ENCODE results near the gene GPD2. TPM values are rescaled to one million over a fixed set of nuclear protein-coding genes. Genes with fewer than 3 reads are reported as not detected.

Gene GPD2
- total RNA-seq, 2 donors from 2014 or later = 20.0 to 24.9 TPM

DNA sequence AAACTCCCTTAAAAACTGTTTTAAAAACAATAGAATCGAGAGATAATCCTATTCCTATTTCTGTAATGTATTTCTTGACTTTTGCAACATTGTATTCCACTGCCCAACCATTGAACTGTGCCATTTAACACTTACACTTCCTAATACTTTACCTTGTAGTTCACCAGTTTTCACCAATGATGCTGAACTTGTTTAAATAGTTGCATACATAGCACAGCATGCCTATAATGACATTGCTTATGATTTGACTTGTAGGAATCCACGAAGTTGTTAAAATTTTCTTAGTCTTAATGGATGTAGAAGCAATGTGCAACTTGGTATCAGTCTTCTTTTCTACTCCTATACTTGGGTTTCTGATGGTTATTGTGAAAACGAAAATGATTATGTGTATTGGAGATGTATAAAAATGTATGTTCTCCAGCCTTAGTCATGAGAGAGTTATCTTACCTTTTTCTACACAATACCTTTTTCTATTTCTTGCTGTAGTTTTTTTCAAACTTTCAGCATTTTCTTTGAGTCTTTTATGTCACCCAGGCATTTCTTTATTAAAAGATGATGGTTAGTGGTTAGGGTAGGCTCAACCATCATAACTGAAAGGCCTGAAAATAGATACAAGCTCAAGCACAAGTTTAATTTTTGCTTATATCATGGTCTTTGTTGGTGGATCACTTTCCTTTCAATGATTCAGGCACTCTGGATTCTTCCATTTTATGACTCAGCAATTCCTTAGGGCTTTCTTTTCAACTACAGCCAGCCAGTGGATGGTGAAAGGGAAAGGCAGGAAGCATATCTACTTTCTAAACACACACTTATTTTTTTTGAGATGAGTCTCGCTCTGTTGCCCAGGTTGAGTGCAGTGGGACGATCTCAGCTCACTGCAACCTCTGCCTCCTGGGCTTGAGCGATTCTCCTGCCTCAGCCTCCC is 9.4 kb downstream of the GPD2 start:
- ATAC-seq (replicated peaks in 1 of 2) (no peak), DNase-seq (no peak)
- Mint-ChIP-seq H3K4me1 (ENCODE audit: low read depth) (no peaks in the 10 kb centered on the region), H3K9me3 (no peaks in the 10 kb centered on the region), H3K27me3 (ENCODE audit: low read depth) (no peaks in the 10 kb centered on the region), H3K4me3 (no peak overlapping the region), H3K36me3 (ENCODE audit: insufficient read depth in 2 of 2) (peaks cover 0 to 7% of the 10 kb centered on the region in 2 donors), H3K27ac (no peak overlapping the region)

DNA sequence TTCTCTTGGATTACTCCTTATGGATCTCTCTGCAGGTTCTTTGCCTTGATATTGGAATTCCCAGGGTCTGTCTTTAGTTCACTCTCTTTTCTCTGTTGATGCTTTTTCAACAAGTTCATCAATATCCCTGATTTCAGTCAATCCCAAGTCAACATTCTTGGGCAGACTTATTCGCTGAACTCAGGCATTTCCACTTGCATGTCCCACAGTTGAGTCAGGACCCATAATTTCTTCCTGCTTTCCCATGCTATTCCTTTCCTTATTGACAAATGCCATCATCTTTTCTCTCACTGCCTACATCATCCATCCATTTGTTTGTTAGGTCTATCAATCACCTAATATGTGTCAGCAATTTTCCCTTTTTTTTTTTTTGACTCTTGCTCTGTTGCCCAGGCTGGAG is 11.6 kb downstream of the GPD2 start:
- no peak for ATAC-seq (replicated peaks in 1 of 2)
- H3K27ac Mint-ChIP-seq = no peak overlapping the region
- peaks cover 3% of the 10 kb centered on the region in 2 donors for H3K9me3 Mint-ChIP-seq
- peaks cover 0 to 9% of the 10 kb centered on the region in 2 donors for H3K36me3 Mint-ChIP-seq (ENCODE audit: insufficient read depth in 2 of 2)
- no peak overlapping the region for H3K4me3 Mint-ChIP-seq
- no peaks in the 10 kb centered on the region for H3K27me3 Mint-ChIP-seq (ENCODE audit: low read depth)
- DNase-seq = no peak
- no peaks in the 10 kb centered on the region for H3K4me1 Mint-ChIP-seq (ENCODE audit: low read depth)

DNA sequence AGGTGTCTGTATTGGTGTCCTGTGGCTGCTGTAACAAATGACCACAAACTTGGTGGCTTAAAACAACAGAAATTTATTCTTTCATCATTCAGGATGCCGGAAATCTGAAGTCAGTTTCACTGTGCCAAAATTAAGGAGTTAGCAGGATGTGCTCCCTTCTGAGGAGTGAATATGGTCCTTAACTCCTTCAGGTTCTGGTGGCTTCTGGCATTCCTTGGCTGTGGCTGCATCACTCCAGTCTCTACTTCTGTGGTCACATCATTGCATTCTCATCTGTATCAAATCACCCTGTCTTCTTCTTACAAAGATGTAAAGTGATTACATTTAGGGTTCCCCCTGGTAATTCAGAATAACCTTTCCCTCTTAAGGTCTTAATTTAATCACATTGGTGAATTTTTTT is 12.6 kb downstream of the GPD2 start:
- H3K27ac Mint-ChIP-seq = no peak overlapping the region
- no peaks in the 10 kb centered on the region for H3K27me3 Mint-ChIP-seq (ENCODE audit: low read depth)
- no peak overlapping the region for H3K4me3 Mint-ChIP-seq
- DNase-seq = no peak
- no peaks in the 10 kb centered on the region for H3K4me1 Mint-ChIP-seq (ENCODE audit: low read depth)
- H3K9me3 Mint-ChIP-seq = peaks cover 3% of the 10 kb centered on the region in 2 donors
- H3K36me3 Mint-ChIP-seq (ENCODE audit: insufficient read depth in 2 of 2) = peaks cover 0 to 10% of the 10 kb centered on the region in 2 donors
- ATAC-seq (replicated peaks in 1 of 2) = no peak

DNA sequence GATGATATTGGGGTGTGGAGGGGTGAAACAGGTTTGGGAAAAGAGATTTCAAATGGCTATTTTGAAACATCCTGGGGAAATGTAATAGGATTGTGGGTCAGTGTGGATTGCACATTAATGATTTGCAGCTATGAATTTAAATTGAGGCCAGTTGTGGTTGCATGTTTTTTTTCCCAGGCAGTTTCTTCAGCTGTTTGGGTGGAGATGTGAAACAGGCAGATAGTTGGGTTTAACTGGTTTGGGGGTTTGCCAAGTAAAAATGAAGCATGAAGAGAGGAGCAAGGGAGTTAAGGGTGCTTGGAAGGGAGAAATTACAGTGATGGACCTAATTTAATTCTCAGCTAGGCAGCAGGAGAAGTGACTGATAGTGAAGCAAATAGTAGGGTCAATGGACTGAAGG is 16.8 kb downstream of the GPD2 start:
- no peak for DNase-seq
- Mint-ChIP-seq H3K27me3 (ENCODE audit: low read depth) (no peaks in the 10 kb centered on the region), H3K4me3 (no peak overlapping the region), H3K4me1 (ENCODE audit: low read depth) (peaks cover 27% of the 10 kb centered on the region), H3K9me3 (peaks cover 3% of the 10 kb centered on the region in 2 donors), H3K27ac (no peak overlapping the region), H3K36me3 (ENCODE audit: insufficient read depth in 2 of 2) (peaks cover 0 to 10% of the 10 kb centered on the region in 2 donors)
- no peak for ATAC-seq (replicated peaks in 1 of 2)

DNA sequence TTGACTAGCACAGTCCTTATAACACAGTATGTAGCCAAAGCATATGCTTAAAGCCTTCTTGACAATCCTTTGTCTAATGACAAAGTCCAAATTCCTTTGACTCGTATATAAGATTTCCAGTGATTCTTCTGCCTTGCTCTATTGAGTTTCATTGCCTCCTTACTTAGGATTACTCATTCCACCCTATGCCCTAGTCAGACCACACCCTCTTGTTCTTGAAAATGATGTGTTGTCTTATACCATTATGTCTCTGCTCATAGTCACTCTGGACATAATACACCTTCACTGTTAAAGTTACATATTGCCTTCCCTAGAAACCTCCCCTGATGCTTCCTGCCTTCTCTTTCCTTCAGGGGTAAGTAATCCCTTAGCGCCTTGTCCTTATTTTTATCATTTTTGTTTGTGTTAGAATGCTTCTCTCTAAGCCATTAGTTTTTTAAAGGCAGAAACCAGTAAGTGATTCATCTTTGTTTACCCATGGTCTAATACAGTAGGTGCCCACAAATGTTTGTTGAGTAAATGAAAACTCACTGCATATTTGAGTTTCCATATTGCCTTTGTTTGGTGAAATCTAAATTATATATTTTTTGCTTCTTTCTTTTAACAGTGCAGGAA is 19.3 kb downstream of the GPD2 start:
- DNase-seq (no peak), ATAC-seq (replicated peaks in 1 of 2) (peak; percentile 89 to 99)
- H3K4me3 Mint-ChIP-seq = no peak overlapping the region
- no peak overlapping the region for H3K27ac Mint-ChIP-seq
- H3K36me3 Mint-ChIP-seq (ENCODE audit: insufficient read depth in 2 of 2) = peaks cover 0 to 5% of the 10 kb centered on the region in 2 donors
- H3K9me3 Mint-ChIP-seq = peaks cover 3% of the 10 kb centered on the region in 2 donors
- no peaks in the 10 kb centered on the region for H3K27me3 Mint-ChIP-seq (ENCODE audit: low read depth)
- H3K4me1 Mint-ChIP-seq (ENCODE audit: low read depth) = peaks cover 27% of the 10 kb centered on the region

DNA sequence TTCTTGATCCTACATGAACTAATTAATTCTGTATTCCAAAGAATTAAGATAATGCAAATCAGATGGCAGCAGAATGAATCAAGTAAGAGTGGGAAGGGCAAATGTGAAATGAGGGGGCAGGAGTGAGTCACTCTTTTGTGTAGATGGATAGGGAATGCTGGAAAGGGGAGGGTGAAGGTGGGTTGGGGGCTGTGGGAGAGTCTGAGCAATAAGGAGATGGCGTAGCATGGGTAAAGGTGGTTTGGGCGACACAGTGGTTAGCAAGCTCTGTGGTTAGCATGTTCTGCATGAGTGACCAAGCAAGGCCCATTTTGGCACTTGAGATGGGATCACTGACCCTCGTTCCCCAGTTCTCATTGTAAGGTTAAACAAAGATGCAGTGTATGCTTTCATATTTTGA is 20.4 kb downstream of the GPD2 start:
- H3K9me3 Mint-ChIP-seq = peaks cover 3% of the 10 kb centered on the region in 2 donors
- H3K4me3 Mint-ChIP-seq = no peak overlapping the region
- peaks cover 0 to 5% of the 10 kb centered on the region in 2 donors for H3K36me3 Mint-ChIP-seq (ENCODE audit: insufficient read depth in 2 of 2)
- no peak for DNase-seq
- no peak for ATAC-seq (replicated peaks in 1 of 2)
- peak overlapping the region; percentile 34 for H3K27ac Mint-ChIP-seq
- H3K4me1 Mint-ChIP-seq (ENCODE audit: low read depth) = peaks cover 27% of the 10 kb centered on the region
- no peaks in the 10 kb centered on the region for H3K27me3 Mint-ChIP-seq (ENCODE audit: low read depth)

DNA sequence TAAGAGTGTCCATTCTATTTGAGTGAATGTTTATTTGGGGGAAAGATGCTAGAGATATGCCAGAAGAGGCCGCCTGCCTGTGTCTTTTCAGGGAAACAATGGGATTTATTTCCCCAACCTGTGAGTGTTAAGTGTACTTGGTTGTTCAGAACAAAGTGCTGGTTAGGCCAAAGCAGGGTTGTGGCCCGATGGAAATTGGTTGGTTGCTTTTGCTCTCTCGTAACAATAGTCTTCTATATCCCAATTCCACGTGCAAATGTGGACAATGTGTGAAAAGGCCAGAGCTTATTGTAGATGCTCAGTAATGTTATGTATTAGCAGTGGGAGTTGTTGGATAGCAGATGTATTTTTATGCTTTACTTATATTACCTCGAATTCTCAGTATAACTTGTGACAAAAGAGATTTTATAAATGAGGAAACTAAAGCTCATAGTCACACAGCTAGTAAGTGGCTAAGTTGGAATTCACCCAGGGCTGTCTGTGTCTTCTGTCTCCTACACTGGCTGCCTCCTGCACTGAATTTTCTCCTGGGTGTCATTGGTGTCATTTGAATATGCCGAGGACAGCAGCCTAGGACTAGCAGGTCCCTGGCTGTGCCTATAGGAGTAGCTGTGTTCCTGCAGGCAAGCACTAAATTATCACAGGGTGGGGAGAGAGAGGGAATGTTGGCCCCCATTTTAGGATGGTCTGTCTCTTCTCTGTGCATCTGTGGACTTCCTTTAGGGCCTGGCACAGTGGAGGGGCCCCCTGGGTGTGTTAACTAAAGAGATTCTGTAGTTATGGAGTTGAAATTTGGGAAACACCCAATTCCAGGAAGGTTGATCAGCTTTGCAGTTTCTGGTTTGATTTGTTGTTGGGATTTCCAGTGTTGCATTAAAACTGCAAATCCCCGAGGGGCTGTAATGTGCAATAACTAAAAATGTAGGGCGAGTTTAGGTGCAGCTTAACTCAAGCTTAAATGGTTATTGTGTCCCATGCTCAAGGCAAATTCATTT is 21.6 kb downstream of the GPD2 start:
- ATAC-seq (replicated peaks in 1 of 2) (no peak), DNase-seq (no peak)
- H3K27ac Mint-ChIP-seq = no peak overlapping the region
- H3K27me3 Mint-ChIP-seq (ENCODE audit: low read depth) = no peaks in the 10 kb centered on the region
- H3K9me3 Mint-ChIP-seq = no peaks in the 10 kb centered on the region
- no peak overlapping the region for H3K4me3 Mint-ChIP-seq
- H3K36me3 Mint-ChIP-seq (ENCODE audit: insufficient read depth in 2 of 2) = peaks cover 0 to under 1% of the 10 kb centered on the region in 2 donors
- peaks cover 27% of the 10 kb centered on the region for H3K4me1 Mint-ChIP-seq (ENCODE audit: low read depth)

DNA sequence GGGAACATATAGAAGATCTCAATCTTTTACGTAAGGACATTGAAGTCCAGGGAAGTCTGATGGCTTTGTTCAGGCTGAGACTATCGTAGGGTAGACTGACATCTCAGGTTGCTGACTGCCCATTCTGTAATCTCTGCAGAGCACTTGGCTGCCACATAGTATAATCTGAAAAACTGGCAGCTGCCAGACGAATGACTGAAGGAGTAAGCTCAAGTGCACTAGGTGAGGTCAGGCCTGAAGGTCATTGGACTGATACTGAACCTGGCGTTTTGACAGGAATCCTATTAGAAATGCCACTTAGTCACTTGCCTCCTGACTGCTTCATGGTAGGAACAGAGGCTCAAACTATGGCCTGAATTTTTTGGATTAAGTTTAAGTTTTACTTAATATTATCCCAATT is 23.5 kb downstream of the GPD2 start:
- Mint-ChIP-seq H3K36me3 (ENCODE audit: insufficient read depth in 2 of 2) (no peaks in the 10 kb centered on the region), H3K4me3 (no peak overlapping the region)

DNA sequence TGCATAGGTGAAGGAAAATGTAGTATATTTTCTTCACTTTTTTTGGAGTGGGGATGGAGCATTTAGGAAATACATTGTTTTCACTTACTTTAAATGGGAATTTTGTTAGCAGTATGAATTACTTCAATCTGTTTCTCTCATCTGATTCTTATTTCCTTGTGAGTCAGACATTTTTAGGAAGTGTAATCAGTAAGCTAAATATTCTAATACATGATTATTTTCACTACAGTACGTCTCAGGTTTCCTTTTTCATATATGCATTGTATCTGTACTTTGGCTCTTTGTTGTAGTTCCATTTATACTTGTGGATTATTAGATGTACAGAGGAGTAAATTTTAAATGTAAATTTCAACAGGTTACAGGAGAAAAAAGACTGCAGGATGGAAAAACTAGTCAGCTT is 27.9 kb downstream of the GPD2 start:
- H3K4me1 Mint-ChIP-seq (ENCODE audit: low read depth) = peaks cover 4% of the 10 kb centered on the region
- H3K36me3 Mint-ChIP-seq (ENCODE audit: insufficient read depth in 2 of 2) = no peaks in the 10 kb centered on the region
- H3K9me3 Mint-ChIP-seq = no peaks in the 10 kb centered on the region
- H3K27ac Mint-ChIP-seq = no peak overlapping the region
- ATAC-seq (replicated peaks in 1 of 2) (no peak), DNase-seq (no peak)
- H3K4me3 Mint-ChIP-seq = no peak overlapping the region
- no peaks in the 10 kb centered on the region for H3K27me3 Mint-ChIP-seq (ENCODE audit: low read depth)

More for the DNA sequence above, 23.5 kb downstream of the GPD2 start:
- Mint-ChIP-seq H3K9me3 (no peaks in the 10 kb centered on the region), H3K4me1 (ENCODE audit: low read depth) (peaks cover 21% of the 10 kb centered on the region), H3K27ac (no peak overlapping the region), H3K27me3 (ENCODE audit: low read depth) (no peaks in the 10 kb centered on the region)
- DNase-seq (no peak), ATAC-seq (replicated peaks in 1 of 2) (no peak)

DNA sequence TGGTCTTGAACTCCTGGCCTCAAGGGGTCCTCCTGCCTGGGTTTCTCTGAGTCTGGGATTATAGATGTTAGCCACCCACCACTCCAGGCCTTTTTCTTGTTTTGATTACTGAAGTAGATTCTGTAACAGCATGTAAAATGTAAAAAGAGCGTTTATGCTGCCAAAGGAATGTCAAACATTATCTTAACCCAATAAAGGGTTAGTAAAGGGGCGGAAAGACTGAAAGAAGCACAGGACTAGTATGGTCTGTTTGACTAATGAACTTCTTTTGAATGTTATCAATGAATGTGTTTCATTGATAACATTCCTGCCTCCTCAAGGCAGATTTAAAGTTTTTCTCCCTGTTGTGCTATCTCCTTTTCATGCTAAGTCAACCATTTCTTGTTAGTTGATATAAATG is 29.4 kb downstream of the GPD2 start:
- DNase-seq (no peak), ATAC-seq (replicated peaks in 1 of 2) (no peak)
- no peaks in the 10 kb centered on the region for H3K36me3 Mint-ChIP-seq (ENCODE audit: insufficient read depth in 2 of 2)
- H3K9me3 Mint-ChIP-seq = no peaks in the 10 kb centered on the region
- no peak overlapping the region for H3K27ac Mint-ChIP-seq
- H3K4me3 Mint-ChIP-seq = no peak overlapping the region
- H3K27me3 Mint-ChIP-seq (ENCODE audit: low read depth) = no peaks in the 10 kb centered on the region
- H3K4me1 Mint-ChIP-seq (ENCODE audit: low read depth) = peaks cover 4% of the 10 kb centered on the region

DNA sequence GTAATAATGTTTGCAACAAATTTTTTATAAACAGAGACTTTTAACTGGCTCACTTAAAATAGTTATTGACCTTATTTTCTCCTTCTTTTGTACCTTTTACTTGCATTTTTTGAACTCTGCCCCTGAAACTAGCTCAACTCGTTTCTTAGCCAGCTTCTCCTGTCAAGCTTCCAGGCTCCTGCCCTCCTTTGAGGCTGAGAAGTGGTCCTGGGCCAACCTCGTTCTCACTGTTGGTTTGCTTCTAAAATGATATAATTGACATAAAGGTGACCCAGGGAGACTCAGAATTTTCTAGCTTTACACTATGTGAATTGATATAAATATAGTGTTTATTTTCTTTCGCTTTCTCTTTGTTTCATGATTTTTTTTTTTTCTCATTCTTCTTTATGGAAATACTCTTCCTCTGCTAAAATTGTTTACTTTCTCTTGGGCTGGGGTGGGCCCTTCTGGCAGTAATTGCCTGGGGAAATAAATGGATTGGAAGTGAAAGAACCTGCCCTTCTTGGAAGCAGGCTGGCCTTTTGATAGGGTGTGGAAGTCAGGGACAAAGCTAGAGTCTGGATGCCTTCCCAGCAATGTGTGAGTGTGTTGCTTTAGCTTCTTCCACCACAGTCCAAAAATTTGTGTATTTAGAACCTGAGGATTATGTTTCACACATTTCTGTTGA is 30.7 kb downstream of the GPD2 start:
- no peak for ATAC-seq (replicated peaks in 1 of 2)
- Mint-ChIP-seq H3K4me1 (ENCODE audit: low read depth) (peaks cover 13% of the 10 kb centered on the region), H3K27me3 (ENCODE audit: low read depth) (no peaks in the 10 kb centered on the region), H3K27ac (peak overlapping the region; percentile 67), H3K4me3 (no peak overlapping the region), H3K36me3 (ENCODE audit: insufficient read depth in 2 of 2) (no peaks in the 10 kb centered on the region), H3K9me3 (no peaks in the 10 kb centered on the region)
- DNase-seq = no peak

DNA sequence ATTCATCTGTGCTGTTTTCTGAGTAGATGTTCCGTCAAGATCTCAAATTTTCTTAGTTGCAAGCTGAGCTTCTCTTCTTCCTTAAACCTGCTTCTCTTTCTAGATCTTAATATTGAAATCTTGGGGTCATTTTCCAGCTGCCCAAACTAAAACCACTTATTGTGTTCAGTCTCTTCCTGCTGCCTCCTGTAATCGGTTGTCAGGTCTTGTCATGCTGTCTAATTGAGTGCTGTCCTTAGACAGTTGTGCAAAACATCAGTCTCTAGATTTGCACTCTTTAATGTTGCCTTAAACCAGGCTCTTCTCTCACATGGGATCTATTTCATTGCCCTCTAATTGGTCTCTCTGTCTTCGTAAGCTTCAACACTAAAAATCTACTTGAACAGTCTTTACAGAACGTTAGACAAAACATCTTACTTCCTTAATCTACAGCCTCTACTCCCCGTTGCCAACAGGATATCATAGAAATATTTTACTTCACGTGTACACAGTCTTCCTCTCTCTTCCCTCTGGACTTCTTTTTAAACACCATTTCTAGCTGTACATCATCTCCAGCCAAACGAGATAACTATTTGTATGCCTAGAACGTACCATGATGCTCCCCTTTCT is 34.9 kb downstream of the GPD2 start:
- Mint-ChIP-seq H3K9me3 (no peaks in the 10 kb centered on the region), H3K27me3 (ENCODE audit: low read depth) (no peaks in the 10 kb centered on the region), H3K4me1 (ENCODE audit: low read depth) (peaks cover 32% of the 10 kb centered on the region), H3K36me3 (ENCODE audit: insufficient read depth in 2 of 2) (no peaks in the 10 kb centered on the region), H3K4me3 (no peak overlapping the region), H3K27ac (no peak overlapping the region)
- no peak for DNase-seq
- ATAC-seq (replicated peaks in 1 of 2) = no peak
